Frontal cortex (tissue), 4 donors: ENCODE data around the gene CATSPERZ. TPM values are rescaled to one million over a fixed set of nuclear protein-coding genes. Genes with fewer than 3 reads are reported as not detected.

Source experiments
- DNase-seq, 2 donors: peaks; one replicate each; pipeline ENCODE4 v3.0.0; 2012; ENCODE audit warnings: low spot score in 2 of 2
- FAIRE-seq: peaks from 2 replicates; lab custom pipeline; 2012; peaks lifted over from hg19 to GRCh38; lab: Jason Lieb, UNC
- total RNA-seq: library from RNA; depleted of rRNA; stranded (reverse); fragments of >200 nt; gene quantifications from one replicate; pipeline ENCODE4 v1.2.3, GENCODE V29; 2014
- donor health status: control.
- donor health status: control.
- donor health status: control.

CATSPERZ gene
- 0.82 TPM for total RNA-seq

- DNase-seq (no peak), FAIRE-seq (no peak)
These were observed at the start of gene CATSPERZ for GRCh38 chr11:64299847-64300648. CATSPERZ (plus strand) TSS chr11:64300358; CDS start chr11:64300411, 53 bp downstream.

- DNase-seq (no peak), FAIRE-seq (no peak)
These were observed 49.6 kb upstream of the CATSPERZ start for GRCh38 chr11:64250415-64251015.

- FAIRE-seq (no peak), DNase-seq (peak; percentile 90 to 95)
These were observed 49.0 kb upstream of the CATSPERZ start, which contains the start of gene PLCB3 for GRCh38 chr11:64251016-64251752. PLCB3 (plus strand) TSS chr11:64251530; CDS start chr11:64251650, 120 bp downstream.

- FAIRE-seq (no peak), DNase-seq (no peak)
These were observed 48.5 kb upstream of the CATSPERZ start for GRCh38 chr11:64251753-64252002.

GRCh38 chr11:64252003-64252872 is 47.9 kb upstream of the CATSPERZ start:
- FAIRE-seq (no peak), DNase-seq (peak in 1 of 2 donors; percentile 58)

GRCh38 chr11:64253043-64253442 is 47.1 kb upstream of the CATSPERZ start:
- no peak for FAIRE-seq
- DNase-seq: no peak

- DNase-seq: peak; percentile 61 to 62
- FAIRE-seq: no peak
These were observed 46.7 kb upstream of the CATSPERZ start for GRCh38 chr11:64253481-64253880.

- no peak for FAIRE-seq
- DNase-seq: no peak
These were observed 45.8 kb upstream of the CATSPERZ start for GRCh38 chr11:64254326-64254725.

GRCh38 chr11:64255135-64256128 is 44.7 kb upstream of the CATSPERZ start:
- no peak for FAIRE-seq

GRCh38 chr11:64256300-64256699 is 43.9 kb upstream of the CATSPERZ start:
- DNase-seq: no peak
- no peak for FAIRE-seq

More at GRCh38 chr11:64255135-64256128, 44.7 kb upstream of the CATSPERZ start:
- no peak for DNase-seq

- no peak for FAIRE-seq
These were observed 41.8 kb upstream of the CATSPERZ start for GRCh38 chr11:64258356-64258755.

GRCh38 chr11:64258946-64259532 is 41.1 kb upstream of the CATSPERZ start:
- DNase-seq (no peak), FAIRE-seq (no peak)

More at GRCh38 chr11:64258356-64258755, 41.8 kb upstream of the CATSPERZ start:
- no peak for DNase-seq

GRCh38 chr11:64259533-64260067 is 40.6 kb upstream of the CATSPERZ start:
- DNase-seq: no peak
- no peak for FAIRE-seq

- DNase-seq (no peak), FAIRE-seq (no peak)
These were observed 39.9 kb upstream of the CATSPERZ start for GRCh38 chr11:64260147-64260708.

GRCh38 chr11:64261556-64262080 is 38.5 kb upstream of the CATSPERZ start:
- no peak for FAIRE-seq

GRCh38 chr11:64262271-64263002 is 37.7 kb upstream of the CATSPERZ start:
- FAIRE-seq (no peak), DNase-seq (no peak)

More at GRCh38 chr11:64261556-64262080, 38.5 kb upstream of the CATSPERZ start:
- DNase-seq: no peak
